G401 (cell line): ENCODE data around the gene PIAS3. TPM values are rescaled to one million over a fixed set of nuclear protein-coding genes. Genes with fewer than 3 reads are reported as not detected.
A peak's percentile ranks its signal among the peaks of the same experiment; 100 is the strongest.

Source experiments
- DNase-seq: peaks from one replicate; pipeline ENCODE4 v3.0.0-alpha.2; 2015; ENCODE audit warnings: low spot score
- in situ Hi-C: cut with HindIII; loops from 2 replicates; pipeline ENCODE4 v1.10.0; 2016; ENCODE audit warnings: low sequenced_read_pairs, mixed read lengths
- total RNA-seq: library from RNA; depleted of rRNA; stranded (reverse); fragments of >200 nt; shearing (Covaris generic); gene quantifications from 2 replicates; pipeline ENCODE4 v1.2.3, GENCODE V29; 2014; rRNA removed

PIAS3 gene
- 10.3 and 14.1 TPM in 2 replicates for total RNA-seq

- peak; percentile 91 for DNase-seq
- in situ Hi-C loops = no loop called here
Observed at GRCh38 chr1:145858901-145859490, at the start of gene PIAS3. Gene PIAS3, minus strand, starts transcription at chr1:145859081. Its CDS starts 91 bp downstream, at chr1:145858990.

- in situ Hi-C loops = no loop called here
- DNase-seq = no peak
Observed at GRCh38 chr1:145908653-145909052, 49.8 kb upstream of the PIAS3 start.

- no peak for DNase-seq
- in situ Hi-C loops = no loop called here
Observed at GRCh38 chr1:145906954-145907753, 48.3 kb upstream of the PIAS3 start.

- in situ Hi-C loops = no loop called here
- DNase-seq = no peak
Observed at GRCh38 chr1:145901312-145902021, 42.6 kb upstream of the PIAS3 start.

GRCh38 chr1:145898756-145899155, 39.9 kb upstream of the PIAS3 start:
- in situ Hi-C loops = no loop called here
- DNase-seq = no peak

- in situ Hi-C loops = no loop called here
- no peak for DNase-seq
Observed at GRCh38 chr1:145897969-145898368, 39.1 kb upstream of the PIAS3 start.

- in situ Hi-C loops = no loop called here
- no peak for DNase-seq
Observed at GRCh38 chr1:145895471-145895870, 36.6 kb upstream of the PIAS3 start.

DNA sequence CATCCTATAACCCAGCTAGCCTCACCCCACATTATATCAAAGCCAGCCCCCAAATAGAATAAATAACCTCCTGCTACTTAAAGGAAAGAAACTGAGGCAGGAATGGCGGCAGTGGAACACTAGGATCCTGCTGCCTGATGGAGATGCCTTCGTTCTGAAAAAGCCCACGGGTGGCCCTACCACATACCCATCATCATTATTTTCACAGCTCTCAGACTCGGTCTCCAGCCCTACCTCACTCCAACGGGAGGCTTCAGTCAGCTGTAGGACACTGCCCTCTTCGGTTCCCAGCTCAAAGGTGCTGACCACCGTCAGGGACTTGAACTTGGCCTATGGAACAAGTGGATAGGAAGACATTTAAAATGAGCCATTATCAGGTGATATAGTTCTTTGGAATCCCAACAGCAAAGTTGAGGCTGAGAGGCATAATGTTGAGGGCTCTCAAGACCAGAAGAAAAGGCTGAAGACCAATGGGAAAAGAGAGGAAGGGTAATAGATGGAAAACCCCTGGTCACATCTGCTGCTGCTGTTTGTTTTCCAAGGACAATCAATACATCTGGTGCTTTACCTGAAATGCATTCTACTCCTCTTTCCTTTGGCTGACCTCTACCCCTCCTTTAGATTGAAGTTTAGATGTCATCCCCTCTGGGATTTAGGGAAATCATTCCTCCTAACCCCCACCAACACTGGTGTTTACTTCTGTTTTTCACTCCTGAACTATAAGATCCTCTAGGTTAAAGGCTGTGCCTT, 34.6 kb upstream of the PIAS3 start:
- in situ Hi-C loops = no loop called here
- no peak for DNase-seq

DNA sequence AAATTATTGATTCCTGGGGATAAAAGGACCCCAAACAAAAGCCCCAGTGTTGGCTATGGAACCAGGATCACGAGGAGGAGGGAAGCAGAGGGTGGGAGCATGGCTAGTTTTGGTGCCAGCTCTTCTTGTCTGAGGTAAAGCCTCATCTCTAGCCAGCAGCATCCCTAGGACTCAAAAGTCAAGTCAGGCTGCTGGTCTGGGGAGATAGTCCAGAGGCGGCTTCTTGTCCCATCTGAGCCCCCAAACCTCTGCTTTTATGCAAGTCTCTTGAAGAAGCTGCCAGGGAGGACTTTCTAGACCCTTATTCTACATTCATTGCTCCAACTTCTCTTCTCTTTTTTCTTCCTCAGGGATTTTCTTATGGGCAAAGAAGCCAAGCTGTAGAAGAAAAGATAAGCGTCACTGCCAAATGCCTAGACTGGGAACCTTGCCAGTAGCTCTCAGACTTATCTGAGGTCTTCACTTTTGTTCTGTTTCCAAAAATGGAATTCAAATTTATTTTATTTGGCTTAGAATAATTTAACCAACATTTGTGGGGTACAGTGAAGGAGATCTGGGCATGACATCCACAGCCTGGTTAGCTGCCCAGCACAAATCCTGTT, 33.7 kb upstream of the PIAS3 start:
- in situ Hi-C loops = no loop called here
- DNase-seq = peak; percentile 45

DNA sequence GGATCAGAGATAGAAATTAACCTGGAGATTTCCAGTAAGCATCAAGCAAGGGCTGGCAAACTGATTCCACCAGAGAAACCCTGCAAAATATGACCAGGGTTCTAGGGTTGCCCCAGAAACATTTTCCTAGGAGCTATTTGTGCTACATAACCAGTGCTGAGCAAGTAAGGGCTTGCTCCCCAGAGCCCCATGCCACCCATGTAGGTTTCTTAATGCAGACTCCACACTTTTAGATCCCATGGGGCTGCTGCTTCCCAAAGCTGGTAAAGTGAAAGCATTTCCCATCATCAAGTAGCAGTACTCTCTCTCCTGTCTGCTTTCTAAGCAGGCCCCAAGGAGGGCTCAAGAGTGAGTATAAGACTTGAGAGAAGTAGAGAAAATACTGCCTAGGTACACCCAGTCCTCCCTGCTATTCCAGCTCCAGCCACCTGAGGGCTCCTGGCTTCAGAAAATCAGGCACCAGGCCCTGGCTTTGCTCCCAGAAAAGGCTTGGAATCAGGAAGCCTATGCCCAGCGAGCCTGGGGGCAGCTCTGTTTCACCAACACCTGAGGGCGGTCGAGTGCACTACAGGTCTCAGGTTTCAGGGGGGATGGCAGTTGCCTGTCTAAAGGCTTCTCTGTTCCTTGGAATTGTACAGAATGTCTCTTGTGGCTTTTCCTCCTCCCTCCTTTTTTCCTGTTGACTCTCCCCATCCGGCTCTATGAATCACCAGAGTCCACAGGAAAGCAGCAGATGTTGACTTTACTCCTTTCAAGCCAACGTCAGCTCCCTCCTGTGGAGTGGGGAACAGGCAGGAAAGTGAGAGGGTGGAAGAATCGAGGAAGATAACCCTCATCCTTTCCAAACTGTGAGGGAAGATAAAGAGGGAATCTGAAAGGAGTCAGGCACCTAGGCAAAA, 33.0 kb upstream of the PIAS3 start:
- in situ Hi-C loops = no loop called here
- peak; percentile 97 for DNase-seq

- no peak for DNase-seq
Observed at GRCh38 chr1:145891143-145891542, 32.3 kb upstream of the PIAS3 start.

DNA sequence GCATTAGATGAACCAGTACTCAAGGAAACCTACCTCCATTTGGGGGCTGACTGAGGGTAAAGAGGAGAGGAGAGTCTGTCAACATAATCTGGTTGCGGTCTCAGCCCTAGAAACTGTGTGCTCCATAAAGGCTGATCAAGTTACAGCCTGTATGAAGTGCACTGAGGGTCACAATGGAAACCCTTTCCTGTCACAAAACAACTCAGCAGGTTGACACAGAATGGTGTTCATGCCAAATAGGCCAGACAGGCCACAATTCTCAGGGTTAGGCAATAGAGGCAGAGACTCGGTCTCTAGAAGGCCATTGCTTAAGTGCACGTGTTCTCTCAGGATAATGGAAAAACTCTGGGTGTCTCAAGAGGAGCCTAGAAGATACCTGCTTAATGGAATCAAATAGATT, 30.8 kb upstream of the PIAS3 start:
- in situ Hi-C loops = no loop called here
- DNase-seq = no peak

More at GRCh38 chr1:145891143-145891542, 32.3 kb upstream of the PIAS3 start:
- in situ Hi-C loops = no loop called here

DNA sequence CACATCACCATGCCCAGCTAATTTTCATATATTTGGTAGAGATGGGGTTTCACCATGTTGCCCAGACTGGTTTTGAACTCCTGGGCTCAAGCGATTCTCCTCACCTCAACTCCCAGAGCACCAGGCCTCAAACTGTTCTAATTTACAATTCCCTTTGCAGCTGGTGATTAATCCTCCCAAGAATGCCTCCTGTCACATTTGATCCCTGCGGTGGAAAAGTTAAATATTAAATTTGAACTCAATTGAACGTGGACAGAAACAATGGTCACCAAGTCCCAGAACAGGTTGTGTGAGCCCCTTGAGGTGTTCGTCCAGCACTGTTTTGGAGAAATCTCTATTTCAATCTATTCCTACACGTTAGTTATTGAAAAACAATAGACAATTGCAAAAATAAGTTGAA, 28.8 kb upstream of the PIAS3 start:
- DNase-seq = no peak
- in situ Hi-C loops = no loop called here

DNA sequence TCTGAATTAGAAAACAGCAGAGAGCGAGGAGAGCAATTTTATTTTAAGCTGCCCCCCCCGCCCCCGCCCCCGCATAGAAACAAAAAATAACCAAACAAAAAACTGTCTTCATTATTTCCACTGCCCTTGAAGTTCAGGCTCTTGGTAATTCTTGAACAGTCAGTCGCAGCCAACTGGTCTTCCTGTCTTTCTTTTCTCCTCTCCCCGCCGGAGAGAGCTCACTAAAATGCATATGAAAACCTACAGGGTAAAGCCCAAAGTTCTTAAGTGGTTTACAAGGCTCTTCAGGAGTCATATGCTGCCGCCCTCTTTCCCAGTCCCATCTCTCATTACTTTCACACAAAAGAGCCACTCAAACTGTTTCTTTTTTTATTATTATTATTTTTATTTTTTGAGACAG, 27.9 kb upstream of the PIAS3 start:
- in situ Hi-C loops = no loop called here
- DNase-seq = no peak

- DNase-seq = no peak
- in situ Hi-C loops = no loop called here
Observed at GRCh38 chr1:145886390-145886789, 27.5 kb upstream of the PIAS3 start.

GRCh38 chr1:145885738-145886287, 26.9 kb upstream of the PIAS3 start, which contains the start of gene ANKRD35:
Gene ANKRD35, minus strand, starts transcription at chr1:145885866. Its CDS starts 108 bp downstream, at chr1:145885758.
- DNase-seq = peak; percentile 90
- in situ Hi-C loops = no loop called here

- in situ Hi-C loops = no loop called here
- no peak for DNase-seq
Observed at GRCh38 chr1:145884675-145885074, 25.8 kb upstream of the PIAS3 start.

DNA sequence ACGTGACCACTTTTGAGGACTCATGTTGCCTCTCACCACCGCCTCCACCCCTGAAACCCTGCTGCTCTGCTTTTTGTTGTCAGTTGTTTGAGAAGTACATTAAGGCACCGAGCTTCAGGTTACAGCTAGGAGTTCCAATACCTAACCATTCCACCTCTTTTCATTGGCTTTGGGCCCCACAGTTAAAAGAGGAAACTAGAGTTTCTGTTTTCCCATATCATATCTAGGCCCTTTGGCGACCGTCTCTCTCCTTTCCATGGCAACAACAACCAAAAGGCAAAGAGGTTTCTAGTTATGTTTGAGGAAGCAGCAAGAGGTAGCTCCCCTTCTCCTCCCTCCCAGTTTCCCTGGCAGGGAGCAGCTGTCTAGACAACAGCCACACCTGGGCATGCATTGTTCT, 20.9 kb upstream of the PIAS3 start:
- in situ Hi-C loops = no loop called here

More for the DNA sequence above, 20.9 kb upstream of the PIAS3 start:
- DNase-seq = no peak
